Loucy (cell line): Measurements from ENCODE around the gene LTBP1.

Experiments used
- H2AFZ ChIP-seq: fragments of 200-600 bp; sonication (generic); 2 replicates; pipeline ENCODE4 v1.6.0; 2016; ENCODE audit warnings: antibody characterized with exemption, mild to moderate bottlenecking, low read length, moderate library complexity
- H3F3A ChIP-seq: fragments of 200-600 bp; 2 replicates; pipeline ENCODE4 v1.6.0; 2016; ENCODE audit warnings: antibody characterized with exemption, low read depth, mild to moderate bottlenecking
- H3K27me3 ChIP-seq: fragments of 200-600 bp; sonication (generic); 2 replicates; pipeline ENCODE4 v1.6.1; 2014; ENCODE audit warnings: low read length, mild to moderate bottlenecking; ENCODE audit not compliant: insufficient read depth, poor library complexity, severe bottlenecking
- H3K36me3 ChIP-seq: fragments of 200-600 bp; sonication (generic); 2 replicates; pipeline ENCODE4 v1.6.1; 2016; ENCODE audit warnings: low read length; ENCODE audit not compliant: insufficient read depth
- H3K4me1 ChIP-seq: fragments of 200-600 bp; sonication (generic); 2 replicates; pipeline ENCODE4 v1.5.1; 2014; ENCODE audit warnings: low read length, mild to moderate bottlenecking; ENCODE audit not compliant: insufficient read depth, poor library complexity, severe bottlenecking
- H3K4me2 ChIP-seq: fragments of 200-600 bp; sonication (generic); 2 replicates; pipeline ENCODE4 v1.6.0; 2014; ENCODE audit warnings: antibody characterized with exemption, low read length, low read depth, mild to moderate bottlenecking; ENCODE audit not compliant: poor library complexity, severe bottlenecking
- H3K4me3 ChIP-seq: fragments of 200-600 bp; sonication (generic); 2 replicates; pipeline ENCODE4 v1.5.1; 2014; ENCODE audit warnings: low read length, mild to moderate bottlenecking, mixed read lengths; ENCODE audit not compliant: poor library complexity, severe bottlenecking
- H3K79me2 ChIP-seq: fragments of 200-600 bp; sonication (generic); 2 replicates; pipeline ENCODE4 v1.6.1; 2014; ENCODE audit warnings: low read length; ENCODE audit not compliant: insufficient read depth
- H3K9ac ChIP-seq: fragments of 200-600 bp; sonication (generic); 2 replicates; pipeline ENCODE4 v1.6.0; 2014; ENCODE audit warnings: mild to moderate bottlenecking, low read depth, low read length, moderate library complexity; ENCODE audit not compliant: poor library complexity, severe bottlenecking
- H3K9me2 ChIP-seq: fragments of 200-600 bp; sonication (generic); replicated peaks from 2 replicates; pipeline ENCODE4 v1.6.1; 2016; ENCODE audit warnings: low read depth, low read length, mixed read lengths
- H3K9me3 ChIP-seq: fragments of 200-600 bp; sonication (generic); 2 replicates; pipeline ENCODE4 v1.6.1; 2014; ENCODE audit warnings: mild to moderate bottlenecking, antibody characterized with exemption, low read length, low read depth; ENCODE audit not compliant: insufficient read depth
- H4K20me1 ChIP-seq: fragments of 200-600 bp; sonication (generic); 2 replicates; pipeline ENCODE4 v1.6.0; 2014; ENCODE audit warnings: antibody characterized with exemption, low read length, mild to moderate bottlenecking; ENCODE audit not compliant: insufficient read depth, poor library complexity, severe bottlenecking
- CTCF ChIP-seq: fragments of 200-600 bp; sonication (generic); conservative IDR thresholded peaks from 2 replicates; pipeline ENCODE4 v1.5.1; 2014; ENCODE audit warnings: mild to moderate bottlenecking, antibody characterized with exemption, low read length
- EZH2phosphoT487 ChIP-seq: fragments of 200-600 bp; IDR thresholded peaks from 2 replicates; pipeline ENCODE4 v1.6.1; 2018; ENCODE audit warnings: antibody characterized with exemption, mild to moderate bottlenecking, moderate library complexity, borderline replicate concordance

Gene LTBP1

GRCh38 chr2:33221046-33221784, 274.5 kb downstream of the LTBP1 start:
- H3K4me1 ChIP-seq = peaks cover 51% of the 10 kb centered on the region
- H3K9me2 ChIP-seq = no peaks in the 10 kb centered on the region
- no peaks in the 10 kb centered on the region for H4K20me1 ChIP-seq
- no peaks in the 10 kb centered on the region for H3F3A ChIP-seq
- H2AFZ ChIP-seq = no peak overlapping the region
- H3K27me3 ChIP-seq = no peaks in the 10 kb centered on the region
- no peak overlapping the region for H3K4me3 ChIP-seq
- no peaks in the 10 kb centered on the region for H3K79me2 ChIP-seq
- H3K4me2 ChIP-seq = no peak overlapping the region
- peaks cover 4% of the 10 kb centered on the region; the same call in 1 of the 2 replicates for H3K9me3 ChIP-seq
- H3K9ac ChIP-seq = no peak overlapping the region
- TF ChIP-seq CTCF = no peak
- no peak for TF ChIP-seq EZH2phosphoT487
- H3K36me3 ChIP-seq = no peaks in the 10 kb centered on the region

- H3K79me2 ChIP-seq = no peaks in the 10 kb centered on the region
- peaks cover 41% of the 10 kb centered on the region for H3K4me1 ChIP-seq
- H3K4me3 ChIP-seq = no peak overlapping the region
- H3K9me2 ChIP-seq = no peaks in the 10 kb centered on the region
- no peaks in the 10 kb centered on the region for H4K20me1 ChIP-seq
- peaks cover 4% of the 10 kb centered on the region; the same call in 1 of the 2 replicates for H3K9me3 ChIP-seq
- no peak overlapping the region for H3K4me2 ChIP-seq
- H3F3A ChIP-seq = no peaks in the 10 kb centered on the region
- 0 out of 2 replicates have a peak overlapping the region, but pooled peaks have one; percentile 13 for H2AFZ ChIP-seq
- no peaks in the 10 kb centered on the region for H3K27me3 ChIP-seq
- no peaks in the 10 kb centered on the region for H3K36me3 ChIP-seq
- H3K9ac ChIP-seq = peak overlapping the region; percentile 0
- TF ChIP-seq EZH2phosphoT487 (no peak), CTCF (no peak)
Measured at GRCh38 chr2:33222309-33222708, 275.6 kb downstream of the LTBP1 start.

GRCh38 chr2:33223856-33224255, 277.1 kb downstream of the LTBP1 start:
- no peaks in the 10 kb centered on the region for H3K27me3 ChIP-seq
- H3K4me2 ChIP-seq = no peak overlapping the region
- peaks cover 33% of the 10 kb centered on the region for H3K4me1 ChIP-seq
- H3K9me3 ChIP-seq = peaks cover 4% of the 10 kb centered on the region; the same call in 1 of the 2 replicates
- no peaks in the 10 kb centered on the region for H3F3A ChIP-seq
- H3K9me2 ChIP-seq = no peaks in the 10 kb centered on the region
- TF ChIP-seq CTCF (no peak), EZH2phosphoT487 (no peak)
- no peak overlapping the region for H2AFZ ChIP-seq
- no peaks in the 10 kb centered on the region for H4K20me1 ChIP-seq
- no peak overlapping the region for H3K9ac ChIP-seq
- H3K79me2 ChIP-seq = no peaks in the 10 kb centered on the region
- no peak overlapping the region for H3K4me3 ChIP-seq
- no peaks in the 10 kb centered on the region for H3K36me3 ChIP-seq
